ENCODE results near the gene CHFR.

Gene CHFR

GRCh38 chr12:132784580-132784979, 102.8 kb downstream of the CHFR start:
- DNase-seq (ENCODE audit: low read depth in 2 of 2), result no peak
- H3K4me3 ChIP-seq (replicated peaks in 1 of 2; ENCODE audit: low read depth in 2 of 2, low read length in 2 of 2), result no peak overlapping the region
- TF ChIP-seq CTCF (IDR thresholded peaks at IDR 0.05; ENCODE audit: low read depth, low read length), result no peak

- no peak for TF ChIP-seq CTCF (IDR thresholded peaks at IDR 0.05; ENCODE audit: low read depth, low read length)
- no peak for DNase-seq (ENCODE audit: low read depth in 2 of 2)
Measured at GRCh38 chr12:132783917-132784531, 103.4 kb downstream of the CHFR start.

More at GRCh38 chr12:132783917-132784531, 103.4 kb downstream of the CHFR start:
- H3K4me3 ChIP-seq (replicated peaks in 1 of 2; ENCODE audit: low read depth in 2 of 2, low read length in 2 of 2), result no peak overlapping the region

Data from cardiac fibroblast (primary cell).